Skeletal muscle tissue (tissue), 4 donors: Measurements from ENCODE around the gene AFDN. TPM values are rescaled to one million over a fixed set of nuclear protein-coding genes. Genes with fewer than 3 reads are reported as not detected.

Source experiments
- H3K27ac ChIP-seq: one replicate; pipeline ENCODE4 v1.7.0; 2013; ENCODE audit warnings: mild to moderate bottlenecking, low read depth, low read length, inconsistent platforms
- H3K27me3 ChIP-seq, 3 donors: one replicate each; pipeline ENCODE4 v1.7.0; 2013; ENCODE audit warnings: low read length in 3 of 3; ENCODE audit not compliant: control insufficient read depth in 3 of 3, insufficient read depth in 3 of 3
- H3K36me3 ChIP-seq, 3 donors: one replicate each; pipeline ENCODE4 v1.7.0; 2013; ENCODE audit warnings: low read length in 3 of 3; ENCODE audit not compliant: control insufficient read depth in 3 of 3, insufficient read depth in 3 of 3
- H3K4me1 ChIP-seq, 3 donors: one replicate each; pipeline ENCODE4 v1.7.0; 2013; ENCODE audit warnings: low read length in 3 of 3, mild to moderate bottlenecking in 3 of 3; ENCODE audit not compliant: control insufficient read depth in 3 of 3, insufficient read depth in 3 of 3
- H3K4me3 ChIP-seq, 3 donors: one replicate each; pipeline ENCODE4 v1.7.0; 2013; ENCODE audit warnings: low read length in 3 of 3
- H3K9ac ChIP-seq, 3 donors: one replicate each; pipeline ENCODE4 v1.7.0; 2013; ENCODE audit warnings: low read length in 3 of 3, mild to moderate bottlenecking in 3 of 3, moderate library complexity in 2 of 3, low read depth in 1 of 3
- H3K9me3 ChIP-seq, 3 donors: one replicate each; pipeline ENCODE4 v1.7.0; 2013; ENCODE audit warnings: low read length in 3 of 3; ENCODE audit not compliant: control insufficient read depth in 3 of 3
- total RNA-seq: library from RNA; depleted of rRNA; stranded (reverse); fragments of >200 nt; gene quantifications from one replicate; pipeline ENCODE4 v1.2.3, GENCODE V29; 2014
- donor health status: Osteomylitis.

The AFDN gene
- total RNA-seq, 1 donor from 2014 or later = 40.7 TPM

- Histone ChIP-seq H3K9me3 (no peaks in the 10 kb centered on the region), H3K36me3 (no peaks in the 10 kb centered on the region), H3K4me3 (no peak overlapping the region), H3K27me3 (no peaks in the 10 kb centered on the region), H3K4me1 (peaks cover 11 to 12% (median 11%) of the 10 kb centered on the region in 3 donors), H3K27ac (no peak overlapping the region), H3K9ac (no peak overlapping the region)
Measured at GRCh38 chr6:167979436-167980139, 152.9 kb downstream of the AFDN start.

GRCh38 chr6:167980911-167981580, 154.3 kb downstream of the AFDN start:
- Histone ChIP-seq H3K27me3 (no peaks in the 10 kb centered on the region), H3K9ac (no peak overlapping the region), H3K4me3 (no peak overlapping the region), H3K4me1 (no peaks in the 10 kb centered on the region), H3K9me3 (no peaks in the 10 kb centered on the region), H3K36me3 (no peaks in the 10 kb centered on the region), H3K27ac (no peak overlapping the region)

DNA sequence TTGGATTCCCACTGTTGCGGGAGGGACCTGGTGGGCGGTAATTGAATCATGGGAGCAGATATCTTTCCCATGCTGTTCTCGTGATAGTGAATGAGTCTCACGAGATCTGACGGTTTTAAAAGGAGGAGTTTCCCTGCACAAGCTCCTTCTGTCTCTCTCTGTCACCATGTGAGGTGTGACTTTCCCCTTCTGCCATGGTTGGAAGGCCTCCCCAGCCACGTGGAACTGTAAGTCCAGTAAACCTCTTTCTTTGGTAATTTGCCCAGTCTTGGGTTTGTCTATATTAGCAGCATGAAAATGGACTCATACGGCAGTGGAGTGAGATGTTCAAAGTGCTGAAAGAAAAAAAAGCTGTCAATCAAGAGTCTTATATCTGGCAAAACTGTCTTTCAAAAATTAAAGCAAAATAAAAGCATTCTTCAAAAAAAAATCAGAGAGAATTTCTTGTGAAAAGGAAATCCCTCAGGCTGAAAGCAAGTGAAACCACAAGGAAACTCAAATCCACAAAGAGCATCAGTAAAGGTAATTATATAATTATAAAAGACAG, 155.3 kb downstream of the AFDN start:
- H3K27ac ChIP-seq = no peak overlapping the region
- H3K9me3 ChIP-seq = no peaks in the 10 kb centered on the region
- H3K36me3 ChIP-seq = no peaks in the 10 kb centered on the region
- H3K4me3 ChIP-seq = no peak overlapping the region
- no peak overlapping the region for H3K9ac ChIP-seq
- no peaks in the 10 kb centered on the region for H3K4me1 ChIP-seq
- no peaks in the 10 kb centered on the region for H3K27me3 ChIP-seq

DNA sequence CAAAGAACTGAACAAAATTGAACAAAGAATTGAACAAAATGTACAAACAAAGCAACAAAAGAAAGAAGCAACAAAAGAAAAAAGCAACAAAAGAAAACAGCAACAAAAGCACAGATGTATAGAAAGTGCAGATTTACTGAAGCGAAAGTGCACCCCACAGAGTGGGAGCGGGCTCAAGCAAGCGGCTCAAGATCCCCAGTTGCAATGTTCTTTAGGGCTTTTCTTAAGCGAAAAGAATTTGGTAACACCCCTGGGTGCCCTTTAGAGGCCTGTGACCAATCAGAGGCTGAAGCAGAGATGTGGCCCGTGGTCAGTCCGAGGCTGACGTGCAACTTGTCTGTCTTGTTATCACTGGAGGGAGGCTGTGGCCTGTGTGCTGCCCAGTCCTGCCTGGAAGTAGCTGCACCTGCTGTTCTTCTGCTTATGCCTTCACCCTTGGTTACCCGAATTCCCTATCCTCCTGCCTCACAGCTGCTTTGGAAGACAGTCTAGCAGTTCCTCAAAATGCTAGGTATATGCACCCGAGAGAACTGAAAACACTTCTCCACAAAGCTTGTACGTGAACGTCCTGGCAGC, 157.5 kb downstream of the AFDN start:
- H3K4me1 ChIP-seq = peaks cover 0 to 7% (median 2%) of the 10 kb centered on the region in 3 donors
- H3K36me3 ChIP-seq = no peaks in the 10 kb centered on the region
- no peak overlapping the region for H3K27ac ChIP-seq
- H3K4me3 ChIP-seq = no peak overlapping the region
- H3K9ac ChIP-seq = no peak overlapping the region
- no peaks in the 10 kb centered on the region for H3K9me3 ChIP-seq
- H3K27me3 ChIP-seq = no peaks in the 10 kb centered on the region

GRCh38 chr6:167984876-167985604, 158.3 kb downstream of the AFDN start:
- no peak overlapping the region for H3K4me3 ChIP-seq
- no peak overlapping the region for H3K9ac ChIP-seq
- no peaks in the 10 kb centered on the region for H3K27me3 ChIP-seq
- H3K4me1 ChIP-seq = peaks cover 0 to 7% (median 2%) of the 10 kb centered on the region in 3 donors
- no peaks in the 10 kb centered on the region for H3K36me3 ChIP-seq
- H3K9me3 ChIP-seq = no peaks in the 10 kb centered on the region
- no peak overlapping the region for H3K27ac ChIP-seq

DNA sequence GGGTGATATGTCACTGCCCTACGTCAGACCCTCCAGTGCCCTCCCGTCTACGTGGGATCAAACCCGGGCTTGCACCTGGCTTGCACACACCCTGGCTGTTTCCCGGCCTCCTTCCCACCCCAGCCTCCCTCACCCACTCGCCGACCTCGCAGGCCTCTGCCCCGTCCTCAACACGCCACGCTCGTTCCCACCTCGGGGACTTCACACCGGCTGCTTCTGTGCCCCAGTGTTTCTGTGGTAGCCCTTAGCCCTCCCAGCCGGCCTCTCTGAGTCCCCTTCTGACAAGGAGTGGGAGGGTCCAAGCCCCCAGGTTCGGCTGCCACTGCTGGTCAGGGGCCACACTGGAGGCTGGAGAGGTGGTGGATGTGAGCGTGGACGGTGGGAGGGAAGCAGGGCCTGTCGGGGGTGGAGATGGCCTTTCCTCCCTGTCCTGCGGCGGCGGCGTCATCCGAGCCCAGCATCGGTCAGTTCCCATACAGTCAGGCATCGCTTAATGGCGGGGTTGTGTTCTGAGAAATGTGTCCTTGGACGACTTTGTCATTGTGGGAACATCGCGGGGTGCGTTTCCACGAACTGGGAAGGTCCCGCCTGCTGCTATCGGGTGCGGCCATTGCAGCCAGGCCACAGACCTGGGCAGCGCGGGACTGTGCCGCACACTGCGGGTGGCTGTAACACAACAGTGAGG, 159.3 kb downstream of the AFDN start:
- H3K9ac ChIP-seq = no peak overlapping the region
- no peaks in the 10 kb centered on the region for H3K9me3 ChIP-seq
- no peak overlapping the region for H3K27ac ChIP-seq
- H3K36me3 ChIP-seq = no peaks in the 10 kb centered on the region
- no peak overlapping the region for H3K4me3 ChIP-seq
- H3K27me3 ChIP-seq = no peaks in the 10 kb centered on the region
- peaks cover 0 to 7% (median 2%) of the 10 kb centered on the region in 3 donors for H3K4me1 ChIP-seq

GRCh38 chr6:167987396-167988153, 160.9 kb downstream of the AFDN start:
- Histone ChIP-seq H3K9me3 (no peaks in the 10 kb centered on the region), H3K4me3 (no peak overlapping the region), H3K4me1 (peaks cover 0 to 7% (median 2%) of the 10 kb centered on the region in 3 donors), H3K9ac (no peak overlapping the region), H3K27me3 (no peaks in the 10 kb centered on the region), H3K27ac (peak overlapping the region; percentile 70), H3K36me3 (no peaks in the 10 kb centered on the region)

DNA sequence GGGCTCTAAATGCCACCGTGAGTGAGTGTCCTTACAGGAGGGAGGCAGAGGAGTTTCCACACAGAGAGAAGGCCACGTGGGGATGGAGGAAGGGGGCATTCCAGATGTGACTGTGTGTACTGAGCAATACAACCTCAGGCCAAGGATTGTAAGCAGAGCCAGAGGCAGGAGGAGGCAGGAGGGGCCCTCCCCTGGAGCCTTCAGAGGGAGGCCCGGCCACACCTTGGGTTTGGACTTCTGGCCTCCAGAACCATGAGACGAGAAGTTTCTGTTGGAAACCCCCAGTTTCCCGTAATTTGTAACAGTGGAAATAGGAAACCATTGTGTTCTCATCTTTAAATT, 161.4 kb downstream of the AFDN start:
- Histone ChIP-seq H3K27me3 (no peaks in the 10 kb centered on the region), H3K4me3 (no peak overlapping the region), H3K4me1 (peaks cover 0 to 7% (median 2%) of the 10 kb centered on the region in 3 donors), H3K9ac (no peak overlapping the region), H3K36me3 (no peaks in the 10 kb centered on the region), H3K27ac (peak overlapping the region; percentile 70), H3K9me3 (no peaks in the 10 kb centered on the region)
